22Rv1 (cell line): ENCODE results near the gene FAM168B.

Source experiments
- H3K27ac ChIP-seq: fragments of 450-650 bp; 2 replicates; pipeline ENCODE4 v1.5.1; 2017
- CTCF ChIP-seq: fragments of 450-650 bp; IDR thresholded peaks from 2 replicates; pipeline ENCODE4 v1.5.1; 2017; ENCODE audit warnings: mild to moderate bottlenecking
- ZFX ChIP-seq: fragments of 450-650 bp; IDR thresholded peaks from 2 replicates; pipeline ENCODE4 v1.6.1; 2017; ENCODE audit warnings: antibody characterized with exemption, borderline replicate concordance

The FAM168B gene

GRCh38 chr2:131093006-131093695, at the start of gene FAM168B:
Gene FAM168B (minus strand): TSS chr2:131093460. CDS start chr2:131082646, 10,814 bp downstream.
- TF ChIP-seq CTCF (no peak), ZFX (no peak)
- peak within 1 kb of the TSS; percentile 84 for H3K27ac ChIP-seq

GRCh38 chr2:131142849-131143248, 49.6 kb upstream of the FAM168B start:
- TF ChIP-seq CTCF, result no peak
- TF ChIP-seq ZFX, result no peak
- H3K27ac ChIP-seq, result no peak overlapping the region

GRCh38 chr2:131140581-131140980, 47.3 kb upstream of the FAM168B start:
- H3K27ac ChIP-seq, result no peak overlapping the region
- TF ChIP-seq ZFX (no peak), CTCF (no peak)

GRCh38 chr2:131132729-131133128, 39.5 kb upstream of the FAM168B start:
- H3K27ac ChIP-seq, result no peak overlapping the region
- TF ChIP-seq ZFX (no peak), CTCF (no peak)

GRCh38 chr2:131130298-131130596, 37.0 kb upstream of the FAM168B start:
- TF ChIP-seq ZFX, result no peak
- no peak for TF ChIP-seq CTCF
- no peak overlapping the region for H3K27ac ChIP-seq

GRCh38 chr2:131127981-131128380, 34.7 kb upstream of the FAM168B start:
- TF ChIP-seq ZFX, result no peak
- no peak for TF ChIP-seq CTCF
- H3K27ac ChIP-seq, result no peak overlapping the region

- H3K27ac ChIP-seq, result no peak overlapping the region
- TF ChIP-seq CTCF, result no peak
- no peak for TF ChIP-seq ZFX
Observed at GRCh38 chr2:131127076-131127475, 33.8 kb upstream of the FAM168B start.
